Measurements from ENCODE around the gene HBD.

HBD gene

GRCh38 chr11:5231111-5231510 is 3.2 kb downstream of the HBD start:
- Histone ChIP-seq H3K4me3 (ENCODE audit: low read length) (no peak overlapping the region), H3K27me3 (replicated peaks; ENCODE audit: insufficient read depth, low read length) (no peaks in the 10 kb centered on the region), H3F3A (ENCODE audit: insufficient read depth, low read length) (peaks cover 46% of the 10 kb centered on the region), H3K4me1 (ENCODE audit: low read length) (peaks cover 65% of the 10 kb centered on the region), H3K79me2 (ENCODE audit: low read length) (peaks cover 7% of the 10 kb centered on the region), H2AFZ (ENCODE audit: low read length) (no peak overlapping the region), H3K9ac (ENCODE audit: low read length) (no peak overlapping the region), H3K9me2 (replicated peaks; ENCODE audit: insufficient read depth, low read length) (no peaks in the 10 kb centered on the region), H3K36me3 (replicated peaks; ENCODE audit: insufficient read depth, low read length) (no peaks in the 10 kb centered on the region), H3K4me2 (ENCODE audit: low read depth, low read length) (peak overlapping the region; percentile 63), H3K9me3 (replicated peaks; ENCODE audit: insufficient read depth, low read length) (no peaks in the 10 kb centered on the region), H3K27ac (ENCODE audit: low read length) (peak overlapping the region; percentile 89; the same call in 1 of the 2 replicates), H4K20me1 (ENCODE audit: insufficient read depth, low read length) (no peaks in the 10 kb centered on the region)
- DNase-seq: no peak
- TF ChIP-seq CTCF (IDR thresholded peaks at IDR 0.05; ENCODE audit: low read length) (no peak), EZH2 (optimal IDR thresholded peaks at IDR 0.05; ENCODE audit: low read depth, low read length) (no peak), EZH2phosphoT487 (IDR thresholded peaks at IDR 0.05; ENCODE audit: low read length) (no peak)

- H3K4me3 ChIP-seq (ENCODE audit: low read length): peak overlapping the region; percentile 27; the same call in 1 of the 2 replicates
- H3K27me3 ChIP-seq (replicated peaks; ENCODE audit: insufficient read depth, low read length): no peaks in the 10 kb centered on the region
- H3K36me3 ChIP-seq (replicated peaks; ENCODE audit: insufficient read depth, low read length): no peaks in the 10 kb centered on the region
- DNase-seq: no peak
- no peaks in the 10 kb centered on the region for H3K9me2 ChIP-seq (replicated peaks; ENCODE audit: insufficient read depth, low read length)
- no peaks in the 10 kb centered on the region for H3K9me3 ChIP-seq (replicated peaks; ENCODE audit: insufficient read depth, low read length)
- peak overlapping the region; percentile 63 for H3K4me2 ChIP-seq (ENCODE audit: low read depth, low read length)
- peaks cover 7% of the 10 kb centered on the region for H3K79me2 ChIP-seq (ENCODE audit: low read length)
- peak overlapping the region; percentile 25; the same call in 1 of the 2 replicates for H2AFZ ChIP-seq (ENCODE audit: low read length)
- peaks cover 46% of the 10 kb centered on the region for H3F3A ChIP-seq (ENCODE audit: insufficient read depth, low read length)
- no peaks in the 10 kb centered on the region for H4K20me1 ChIP-seq (ENCODE audit: insufficient read depth, low read length)
- TF ChIP-seq EZH2 (optimal IDR thresholded peaks at IDR 0.05; ENCODE audit: low read depth, low read length): no peak
- no peak for TF ChIP-seq EZH2phosphoT487 (IDR thresholded peaks at IDR 0.05; ENCODE audit: low read length)
- TF ChIP-seq CTCF (IDR thresholded peaks at IDR 0.05; ENCODE audit: low read length): no peak
- H3K4me1 ChIP-seq (ENCODE audit: low read length): peaks cover 60% of the 10 kb centered on the region
- peak overlapping the region; percentile 36; the same call in 1 of the 2 replicates for H3K9ac ChIP-seq (ENCODE audit: low read length)
- peak overlapping the region; percentile 89 for H3K27ac ChIP-seq (ENCODE audit: low read length)
Measured at GRCh38 chr11:5230266-5230665, 4.0 kb downstream of the HBD start.

- no peaks in the 10 kb centered on the region for H4K20me1 ChIP-seq (ENCODE audit: insufficient read depth, low read length)
- no peak for DNase-seq
- no peaks in the 10 kb centered on the region for H3K9me3 ChIP-seq (replicated peaks; ENCODE audit: insufficient read depth, low read length)
- H3K27me3 ChIP-seq (replicated peaks; ENCODE audit: insufficient read depth, low read length): no peaks in the 10 kb centered on the region
- peak overlapping the region; percentile 63 for H3K4me2 ChIP-seq (ENCODE audit: low read depth, low read length)
- peaks cover 7% of the 10 kb centered on the region for H3K79me2 ChIP-seq (ENCODE audit: low read length)
- H3K4me3 ChIP-seq (ENCODE audit: low read length): peak overlapping the region; percentile 27
- peaks cover 57% of the 10 kb centered on the region for H3K4me1 ChIP-seq (ENCODE audit: low read length)
- no peak for TF ChIP-seq EZH2phosphoT487 (IDR thresholded peaks at IDR 0.05; ENCODE audit: low read length)
- no peak for TF ChIP-seq EZH2 (optimal IDR thresholded peaks at IDR 0.05; ENCODE audit: low read depth, low read length)
- no peak for TF ChIP-seq CTCF (IDR thresholded peaks at IDR 0.05; ENCODE audit: low read length)
- H3K9me2 ChIP-seq (replicated peaks; ENCODE audit: insufficient read depth, low read length): no peaks in the 10 kb centered on the region
- H3F3A ChIP-seq (ENCODE audit: insufficient read depth, low read length): peaks cover 46% of the 10 kb centered on the region
- no peaks in the 10 kb centered on the region for H3K36me3 ChIP-seq (replicated peaks; ENCODE audit: insufficient read depth, low read length)
- peak overlapping the region; percentile 89 for H3K27ac ChIP-seq (ENCODE audit: low read length)
- peak overlapping the region; percentile 36; the same call in 1 of the 2 replicates for H3K9ac ChIP-seq (ENCODE audit: low read length)
- no peak overlapping the region for H2AFZ ChIP-seq (ENCODE audit: low read length)
Measured at GRCh38 chr11:5229796-5230195, 4.5 kb downstream of the HBD start.
